Tibial nerve (tissue), 4 donors: Measurements from ENCODE around the gene USF1. TPM values are rescaled to one million over a fixed set of nuclear protein-coding genes. Genes with fewer than 3 reads are reported as not detected.
"Not testable (repeated sequence)": the region's sequence is repeated elsewhere in the genome, so short reads cannot be mapped to it uniquely, and the experiment has no call there.

Experiments used
- DNase-seq, 2 donors: peaks; one replicate each; pipeline ENCODE4 v3.0.0-alpha.2; 2019; ENCODE audit warnings: low spot score in 2 of 2
- H3K27ac ChIP-seq, 4 donors: fragments of 200-600 bp; sonication (generic) in 3 of 4; one replicate each; pipeline ENCODE4 v1.5.1; 2017 to 2019; ENCODE audit warnings: mild to moderate bottlenecking in 1 of 4
- H3K27me3 ChIP-seq, 2 donors: fragments of 200-600 bp; sonication (generic) in 1 of 2; one replicate each; pipeline versions ENCODE4 v1.5.1 to v1.6.0; 2017 to 2019
- H3K36me3 ChIP-seq, 3 donors: fragments of 200-600 bp; sonication (generic); one replicate each; pipeline ENCODE4 v1.5.1; 2018 to 2019
- H3K4me1 ChIP-seq, 4 donors: fragments of 200-600 bp; sonication (generic) in 3 of 4; one replicate each; pipeline ENCODE4 v1.5.1; 2017 to 2019
- H3K4me3 ChIP-seq, 4 donors: fragments of 200-600 bp; sonication (generic) in 3 of 4; one replicate each; pipeline ENCODE4 v1.5.1; 2017 to 2019; ENCODE audit warnings: mild to moderate bottlenecking in 1 of 4, moderate library complexity in 1 of 4
- H3K9me3 ChIP-seq, 4 donors: fragments of 200-600 bp; sonication (generic) in 3 of 4; one replicate each; pipeline ENCODE4 v1.5.1; 2017 to 2019
- CTCF ChIP-seq, 5 experiments: fragments of 200-600 bp in 3 of 5; fragments of 450-650 bp in 2 of 5; sonication (generic) in 3 of 5; IDR thresholded peaks; one replicate each; pipeline ENCODE4 v1.5.1; 2016 to 2019; ENCODE audit warnings: antibody characterized with exemption in 5 of 5, mild to moderate bottlenecking in 3 of 5, moderate library complexity in 2 of 5
- EP300 ChIP-seq, 2 donors: sonication (generic); formaldehyde crosslinking; IDR thresholded peaks; one replicate each; pipeline ENCODE4 v1.6.1; 2017; ENCODE audit warnings: antibody characterized with exemption in 2 of 2, mild to moderate bottlenecking in 1 of 2
- POLR2A ChIP-seq, 2 donors: fragments of 450-650 bp; IDR thresholded peaks; one replicate each; pipeline ENCODE4 v1.6.1; 2017; ENCODE audit warnings: antibody characterized with exemption in 2 of 2, mild to moderate bottlenecking in 2 of 2, moderate library complexity in 2 of 2
- WGBS, 2 donors: methylation state at CpG; one replicate each; pipeline ENCODE4 v1.1.5; 2018; 5-methylcytosine and 5-hydroxymethylcytosine counted together
- total RNA-seq, 4 donors: library from RNA; depleted of rRNA; stranded (reverse); fragments of >200 nt; gene quantifications; one replicate each; pipeline ENCODE4 v1.1.0, GENCODE V29; 2016

Gene USF1
- total RNA-seq, 4 donors from 2014 or later: 59.4 to 66.1 (median 62.9) TPM

GRCh38 chr1:161032409-161032808 lies 13.4 kb downstream of the USF1 start:
- Histone ChIP-seq H3K9me3 (no peaks in the 10 kb centered on the region), H3K36me3 (no peaks in the 10 kb centered on the region), H3K27ac (peak overlapping the region in 2 of 4 donors; percentile 29 to 31), H3K4me3 (no peak overlapping the region), H3K4me1 (peaks cover 0 to 8% (median 2%) of the 10 kb centered on the region in 4 donors), H3K27me3 (no peaks in the 10 kb centered on the region)
- no peak for DNase-seq
- TF ChIP-seq POLR2A (IDR thresholded peaks at IDR 0.05) (no peak), EP300 (IDR thresholded peaks at IDR 0.05) (no peak), CTCF (IDR thresholded peaks at IDR 0.05) (no peak)
- WGBS, 2 donors: 44 to 45% methylated on average over 1 of the region's 1 CpG

GRCh38 chr1:161031874-161032273 lies 13.9 kb downstream of the USF1 start:
- H3K4me1 ChIP-seq: peaks cover 0 to 8% (median 2%) of the 10 kb centered on the region in 4 donors

GRCh38 chr1:161029466-161029865 lies 16.3 kb downstream of the USF1 start:
- not testable (repeated sequence) for DNase-seq, H3K9me3 ChIP-seq, H3K4me1 ChIP-seq, H3K27me3 ChIP-seq, H3K4me3 ChIP-seq, H3K27ac ChIP-seq, H3K36me3 ChIP-seq
- WGBS, 2 donors: 97% methylated on average over 17 to 28 of the region's 32 CpGs

More at GRCh38 chr1:161031874-161032273, 13.9 kb downstream of the USF1 start:
- Histone ChIP-seq H3K27me3 (no peaks in the 10 kb centered on the region), H3K27ac (peak overlapping the region in 1 of 4 donors; percentile 12), H3K36me3 (no peaks in the 10 kb centered on the region), H3K4me3 (no peak overlapping the region), H3K9me3 (no peaks in the 10 kb centered on the region)
- DNase-seq: no peak
- TF ChIP-seq POLR2A (IDR thresholded peaks at IDR 0.05): no peak
- TF ChIP-seq CTCF (IDR thresholded peaks at IDR 0.05): no peak
- no peak for TF ChIP-seq EP300 (IDR thresholded peaks at IDR 0.05)
- WGBS, 2 donors: 68 to 71% methylated on average over 2 of the region's 2 CpGs

- H3K4me1 ChIP-seq, H3K27me3 ChIP-seq, H3K27ac ChIP-seq, H3K36me3 ChIP-seq, H3K9me3 ChIP-seq, DNase-seq, H3K4me3 ChIP-seq: not testable (repeated sequence)
- WGBS, 2 donors: 55 to 78% methylated on average over 1 of the region's 1 CpG
Measured at GRCh38 chr1:161026954-161027353, 18.8 kb downstream of the USF1 start.

- H3K4me3 ChIP-seq, DNase-seq, H3K9me3 ChIP-seq, H3K27ac ChIP-seq, H3K36me3 ChIP-seq: not testable (repeated sequence)
- Histone ChIP-seq H3K27me3 (peaks cover 0 to 44% of the 10 kb centered on the region in 2 donors), H3K4me1 (peaks cover 0 to 16% (median 7%) of the 10 kb centered on the region in 4 donors)
- WGBS, 2 donors: 87 to 90% methylated on average over 12 of the region's 12 CpGs
Measured at GRCh38 chr1:161022432-161022831, 23.3 kb downstream of the USF1 start.

GRCh38 chr1:161021970-161022353 lies 23.8 kb downstream of the USF1 start:
- H3K27ac ChIP-seq: peak overlapping the region in 1 of 4 donors; percentile 85
- TF ChIP-seq EP300 (IDR thresholded peaks at IDR 0.05) (no peak), POLR2A (IDR thresholded peaks at IDR 0.05) (no peak), CTCF (IDR thresholded peaks at IDR 0.05) (no peak)
- peaks cover 0 to 16% (median 7%) of the 10 kb centered on the region in 4 donors for H3K4me1 ChIP-seq
- no peaks in the 10 kb centered on the region for H3K9me3 ChIP-seq
- no peak overlapping the region for H3K4me3 ChIP-seq
- no peaks in the 10 kb centered on the region for H3K36me3 ChIP-seq
- peaks cover 0 to 44% of the 10 kb centered on the region in 2 donors for H3K27me3 ChIP-seq
- no peak for DNase-seq
- 84 to 85% methylated on average over 2 of the region's 2 CpGs for WGBS, 2 donors
